H9 (cell line): ENCODE results near the gene ZCCHC17. TPM values are rescaled to one million over a fixed set of nuclear protein-coding genes. Genes with fewer than 3 reads are reported as not detected.

Source experiments
- DNase-seq: peaks from one replicate; pipeline ENCODE4 v3.0.0-alpha.2; 2017
- H2AFZ ChIP-seq: one replicate; pipeline ENCODE4 v1.6.1; 2013; ENCODE audit warnings: mild to moderate bottlenecking, low read length, control low read depth, moderate library complexity
- H2AK5ac ChIP-seq: 2 replicates; pipeline ENCODE4 v1.6.1; 2013; ENCODE audit warnings: low read length, control low read depth, mixed read lengths; ENCODE audit not compliant: insufficient read length
- H2BK120ac ChIP-seq: one replicate; pipeline ENCODE4 v1.6.1; 2013; ENCODE audit warnings: low read depth, mild to moderate bottlenecking, low read length, control low read depth, inconsistent platforms; ENCODE audit not compliant: poor library complexity, severe bottlenecking
- H2BK12ac ChIP-seq: 2 replicates; pipeline ENCODE4 v1.6.1; 2013; ENCODE audit warnings: low read length, control low read depth, mixed read lengths, low read depth; ENCODE audit not compliant: insufficient read length
- H2BK15ac ChIP-seq: 2 replicates; pipeline ENCODE4 v1.6.1; 2013; ENCODE audit warnings: low read depth, low read length, control low read depth
- H2BK20ac ChIP-seq: one replicate; pipeline ENCODE4 v1.6.1; 2013; ENCODE audit warnings: low read depth, mild to moderate bottlenecking, low read length, control low read depth, inconsistent platforms; ENCODE audit not compliant: poor library complexity, severe bottlenecking
- H2BK5ac ChIP-seq: 2 replicates; pipeline ENCODE4 v1.6.1; 2013; ENCODE audit warnings: low read length, control low read depth, mixed read lengths; ENCODE audit not compliant: insufficient read length
- H3K14ac ChIP-seq: 2 replicates; pipeline ENCODE4 v1.6.1; 2013; ENCODE audit warnings: low read length, control low read depth; ENCODE audit not compliant: insufficient read depth
- H3K18ac ChIP-seq: 2 replicates; pipeline ENCODE4 v1.6.1; 2013; ENCODE audit warnings: low read depth, mild to moderate bottlenecking, mixed read lengths, low read length, control low read depth; ENCODE audit not compliant: insufficient read length
- H3K23ac ChIP-seq: 2 replicates; pipeline ENCODE4 v1.6.1; 2013; ENCODE audit warnings: low read length, control low read depth, mixed read lengths, low read depth; ENCODE audit not compliant: insufficient read length
- H3K23me2 ChIP-seq: 2 replicates; pipeline ENCODE4 v1.6.1; 2013; ENCODE audit warnings: low read depth, mild to moderate bottlenecking, mixed read lengths, low read length, control low read depth; ENCODE audit not compliant: insufficient read length, poor library complexity, severe bottlenecking
- H3K27ac ChIP-seq: 2 replicates; pipeline ENCODE4 v1.5.1; 2013; ENCODE audit warnings: low read length, control low read depth, mixed read lengths, low read depth; ENCODE audit not compliant: insufficient read length
- H3K27me3 ChIP-seq: 2 replicates; pipeline ENCODE4 v1.6.1; 2013; ENCODE audit warnings: low read length, control low read depth, inconsistent platforms; ENCODE audit not compliant: insufficient read depth
- H3K4ac ChIP-seq: 2 replicates; pipeline ENCODE4 v1.6.1; 2013; ENCODE audit warnings: low read depth, mild to moderate bottlenecking, control low read depth, inconsistent platforms, low read length, moderate library complexity
- H3K4me1 ChIP-seq: 2 replicates; pipeline ENCODE4 v1.6.1; 2013; ENCODE audit warnings: low read length, control low read depth, inconsistent platforms; ENCODE audit not compliant: insufficient read depth
- H3K4me2 ChIP-seq: 2 replicates; pipeline ENCODE4 v1.6.1; 2013; ENCODE audit warnings: low read length, control low read depth, mixed read lengths; ENCODE audit not compliant: insufficient read length, insufficient read depth
- H3K56ac ChIP-seq: 2 replicates; pipeline ENCODE4 v1.6.1; 2013; ENCODE audit warnings: low read depth, mild to moderate bottlenecking, mixed read lengths, low read length, control low read depth; ENCODE audit not compliant: insufficient read length
- H3K79me1 ChIP-seq: 2 replicates; pipeline ENCODE4 v1.6.1; 2013; ENCODE audit warnings: low read depth, mild to moderate bottlenecking, moderate library complexity, low read length, control low read depth, inconsistent platforms; ENCODE audit not compliant: insufficient read depth, poor library complexity, severe bottlenecking
- H3K79me2 ChIP-seq: 2 replicates; pipeline ENCODE4 v1.6.1; 2013; ENCODE audit warnings: low read length, control low read depth, inconsistent platforms; ENCODE audit not compliant: insufficient read depth
- H3K9ac ChIP-seq: 2 replicates; pipeline ENCODE4 v1.6.1; 2013; ENCODE audit warnings: low read length, control low read depth, mixed read lengths; ENCODE audit not compliant: insufficient read length; ENCODE audit errors: extremely low read depth
- H3K9me3 ChIP-seq: one replicate; pipeline ENCODE4 v1.6.1; 2013; ENCODE audit warnings: low read depth, low read length, inconsistent platforms; ENCODE audit not compliant: control insufficient read depth
- H3T11ph ChIP-seq: one replicate; pipeline ENCODE4 v1.6.1; 2013; ENCODE audit warnings: mild to moderate bottlenecking, low read length, control low read depth, inconsistent platforms
- H4K20me1 ChIP-seq: one replicate; pipeline ENCODE4 v1.6.1; 2013; ENCODE audit not compliant: control insufficient read depth, insufficient read length, insufficient read depth
- H4K5ac ChIP-seq: 2 replicates; pipeline ENCODE4 v1.6.1; 2013; ENCODE audit warnings: low read depth, mild to moderate bottlenecking, mixed read lengths, low read length, control low read depth; ENCODE audit not compliant: insufficient read length
- H4K8ac ChIP-seq: replicated peaks from 2 replicates; pipeline ENCODE4 v1.6.1; 2013; ENCODE audit warnings: low read length, control low read depth, mixed read lengths, low read depth; ENCODE audit not compliant: insufficient read length
- H4K91ac ChIP-seq: 2 replicates; pipeline ENCODE4 v1.6.1; 2013; ENCODE audit warnings: low read depth, mild to moderate bottlenecking, moderate library complexity, mixed read lengths, low read length, control low read depth; ENCODE audit not compliant: insufficient read length
- H3K27ac Mint-ChIP-seq, 3 experiments: 2 replicates in 2 of 3; 3 replicates in 1 of 3; pipeline ENCODE4 v1.8.0; 2020 to 2021; ENCODE audit warnings: mixed read lengths in 3 of 3, mild to moderate bottlenecking in 1 of 3, moderate library complexity in 1 of 3
- H3K27me3 Mint-ChIP-seq: 2 replicates; pipeline ENCODE4 v1.8.0; 2021; ENCODE audit warnings: low read depth, mild to moderate bottlenecking, moderate library complexity, mixed read lengths
- H3K36me3 Mint-ChIP-seq, 3 experiments: 2 replicates in 2 of 3; 3 replicates in 1 of 3; pipeline ENCODE4 v1.8.0; 2020 to 2021; ENCODE audit warnings: low read depth in 3 of 3, mixed read lengths in 3 of 3; ENCODE audit not compliant: insufficient read depth in 1 of 3
- H3K4me1 Mint-ChIP-seq, 2 experiments: 2 replicates each; pipeline ENCODE4 v1.8.0; 2020; ENCODE audit warnings: mixed read lengths in 2 of 2
- H3K4me3 Mint-ChIP-seq, 2 experiments: 2 replicates in 1 of 2; 3 replicates in 1 of 2; pipeline ENCODE4 v1.8.0; 2020 to 2021; ENCODE audit warnings: mild to moderate bottlenecking in 2 of 2, mixed read lengths in 2 of 2, moderate library complexity in 1 of 2
- H3K9me3 Mint-ChIP-seq, 2 experiments: 2 replicates in 1 of 2; 3 replicates in 1 of 2; pipeline ENCODE4 v1.8.0; 2020; ENCODE audit warnings: mild to moderate bottlenecking in 2 of 2, mixed read lengths in 2 of 2, moderate library complexity in 1 of 2
- WGBS: extraction: QIAGEN DNeasy Blood & Tissue Kit; methylation state at CpG from one replicate; pipeline ENCODE4 v1.1.7; 2013; ENCODE audit warnings: missing lambda C conversion rate, low lambda C conversion rate, mixed read lengths; ENCODE audit not compliant: insufficient read length; ENCODE audit errors: extremely low coverage; 5-methylcytosine and 5-hydroxymethylcytosine counted together
- total RNA-seq: library from RNA; stranded (reverse); gene quantifications from 2 replicates; pipeline ENCODE4 v1.2.1, GENCODE V29; 2021
- TF ChIP-seq, protein P1 (sequence below): fragments of 200-600 bp; sonication (generic); conservative IDR thresholded peaks from 3 replicates; pipeline ENCODE4 v1.8.0; 2021; ENCODE audit warnings: antibody characterized with exemption, mild to moderate bottlenecking

ZCCHC17 gene
- total RNA-seq, 1 experiment from 2014 or later = 50.4 TPM

DNA sequence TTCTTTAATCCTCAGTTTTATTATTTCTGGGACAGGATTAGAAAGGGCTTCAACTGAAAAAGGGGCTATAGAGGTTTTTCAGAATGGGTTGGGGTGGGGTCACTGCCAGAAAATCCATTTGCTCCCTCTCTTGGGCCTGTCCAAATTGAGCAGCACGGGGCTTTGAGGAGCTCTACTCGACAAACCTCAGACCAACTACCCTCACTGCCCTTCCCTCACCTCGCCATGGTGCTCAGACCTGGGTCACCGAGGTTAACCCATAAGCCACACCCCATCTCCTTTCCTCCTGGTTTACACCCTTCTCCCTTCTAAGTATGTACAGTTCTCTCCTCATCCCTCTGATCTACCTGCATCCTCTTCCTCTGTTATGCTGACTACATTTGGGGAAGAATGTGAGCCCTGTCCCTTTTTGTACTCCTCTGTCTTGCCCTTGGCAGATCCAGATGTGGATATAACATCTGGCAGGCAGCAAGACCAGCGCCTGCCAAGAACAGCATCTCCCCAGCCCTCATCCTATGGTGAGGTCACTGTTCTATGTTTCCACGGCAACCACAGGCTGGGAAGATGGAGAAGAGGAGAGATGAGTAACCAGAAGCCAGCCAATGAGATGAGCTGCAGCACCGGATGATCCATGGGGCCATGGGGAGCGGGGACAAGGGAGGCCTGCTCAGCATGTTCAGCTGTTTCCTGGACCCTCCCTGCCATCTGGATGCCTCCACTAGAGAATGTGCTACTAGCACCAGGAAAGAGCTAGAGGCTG is 79.7 kb downstream of the ZCCHC17 start:
- Histone ChIP-seq H3K79me2 (no peaks in the 10 kb centered on the region), H2BK15ac (no peak overlapping the region), H2BK12ac (no peak overlapping the region), H3K56ac (no peak overlapping the region), H2BK5ac (no peak overlapping the region), H3K23ac (no peak overlapping the region), H2AFZ (no peak overlapping the region), H3K4me2 (no peak overlapping the region), H3K27me3 (no peaks in the 10 kb centered on the region), H4K8ac (no peak overlapping the region), H3K4ac (no peak overlapping the region), H3K79me1 (no peaks in the 10 kb centered on the region), H4K5ac (no peak overlapping the region), H3K9me3 (no peaks in the 10 kb centered on the region), H2AK5ac (no peak overlapping the region), H3K27ac (no peak overlapping the region), H3K4me1 (peaks cover 13% of the 10 kb centered on the region), H4K20me1 (no peaks in the 10 kb centered on the region), H3K23me2 (peaks cover 10% of the 10 kb centered on the region), H3T11ph (no peak overlapping the region), H3K18ac (no peak overlapping the region), H4K91ac (no peak overlapping the region), H3K14ac (no peak overlapping the region), H3K9ac (no peak overlapping the region), H2BK20ac (no peak overlapping the region), H2BK120ac (no peak overlapping the region)
- Mint-ChIP-seq H3K36me3 (no peaks in the 10 kb centered on the region), H3K4me3 (no peak overlapping the region; a peak in 1 of 5 replicates), H3K4me1 (peaks cover 34 to 45% of the 10 kb centered on the region in 2 experiments), H3K27ac (peak overlapping the region; percentile 59 to 78 (median 69); a peak in 6 of 7 replicates), H3K9me3 (no peaks in the 10 kb centered on the region; a peak in 1 of 5 replicates), H3K27me3 (peaks cover 3% of the 10 kb centered on the region; the same call in 1 of the 2 replicates)
- WGBS = no CpG with 5 or more reads among the region's 8 CpGs
- peak; percentile 76 for DNase-seq
- TF ChIP-seq, protein P1, sequence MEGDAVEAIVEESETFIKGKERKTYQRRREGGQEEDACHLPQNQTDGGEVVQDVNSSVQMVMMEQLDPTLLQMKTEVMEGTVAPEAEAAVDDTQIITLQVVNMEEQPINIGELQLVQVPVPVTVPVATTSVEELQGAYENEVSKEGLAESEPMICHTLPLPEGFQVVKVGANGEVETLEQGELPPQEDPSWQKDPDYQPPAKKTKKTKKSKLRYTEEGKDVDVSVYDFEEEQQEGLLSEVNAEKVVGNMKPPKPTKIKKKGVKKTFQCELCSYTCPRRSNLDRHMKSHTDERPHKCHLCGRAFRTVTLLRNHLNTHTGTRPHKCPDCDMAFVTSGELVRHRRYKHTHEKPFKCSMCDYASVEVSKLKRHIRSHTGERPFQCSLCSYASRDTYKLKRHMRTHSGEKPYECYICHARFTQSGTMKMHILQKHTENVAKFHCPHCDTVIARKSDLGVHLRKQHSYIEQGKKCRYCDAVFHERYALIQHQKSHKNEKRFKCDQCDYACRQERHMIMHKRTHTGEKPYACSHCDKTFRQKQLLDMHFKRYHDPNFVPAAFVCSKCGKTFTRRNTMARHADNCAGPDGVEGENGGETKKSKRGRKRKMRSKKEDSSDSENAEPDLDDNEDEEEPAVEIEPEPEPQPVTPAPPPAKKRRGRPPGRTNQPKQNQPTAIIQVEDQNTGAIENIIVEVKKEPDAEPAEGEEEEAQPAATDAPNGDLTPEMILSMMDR = no peak
